Spinal cord (tissue), 10 donors: Measurements from ENCODE around the gene SERPINA1. TPM values are rescaled to one million over a fixed set of nuclear protein-coding genes. Genes with fewer than 3 reads are reported as not detected.
"Not testable (repeated sequence)": the region's sequence is repeated elsewhere in the genome, so short reads cannot be mapped to it uniquely, and the experiment has no call there.

ENCODE experiments used
- DNase-seq, 6 donors: peaks; one replicate each; pipeline versions ENCODE4 v3.0.0 to v3.0.0-alpha.2; 2013 to 2015; ENCODE audit warnings: low spot score in 6 of 6, low read depth in 4 of 6
- H3K27ac ChIP-seq: one replicate; pipeline ENCODE4 v1.5.1; 2013; ENCODE audit warnings: low read depth, low read length, control low read depth
- H3K27me3 ChIP-seq: one replicate; pipeline ENCODE4 v1.6.1; 2013; ENCODE audit warnings: low read length; ENCODE audit not compliant: control insufficient read depth, insufficient read depth
- H3K36me3 ChIP-seq: one replicate; pipeline ENCODE4 v1.6.1; 2013; ENCODE audit warnings: low read length; ENCODE audit not compliant: control insufficient read depth, insufficient read depth
- H3K4me1 ChIP-seq: one replicate; pipeline ENCODE4 v1.6.1; 2013; ENCODE audit warnings: low read length; ENCODE audit not compliant: control insufficient read depth, insufficient read depth
- H3K4me3 ChIP-seq: one replicate; pipeline ENCODE4 v1.5.1; 2013; ENCODE audit warnings: low read depth, low read length, control low read depth
- H3K9me3 ChIP-seq: one replicate; pipeline ENCODE4 v1.6.1; 2013; ENCODE audit warnings: low read length; ENCODE audit not compliant: control insufficient read depth, insufficient read depth
- WGBS: methylation state at CpG from one replicate; pipeline ENCODE4 v1.1.5; 2013; ENCODE audit warnings: missing lambda C conversion rate; ENCODE audit not compliant: insufficient coverage; 5-methylcytosine and 5-hydroxymethylcytosine counted together
- polyA plus RNA-seq, 2 donors: library from polyadenylated mRNA; unstranded; fragments of 120-200 nt; gene quantifications; one replicate each; pipeline ENCODE4 v1.2.1, GENCODE V29; 2013; ENCODE audit not compliant: insufficient read length in 2 of 2
- total RNA-seq, 2 donors: library from RNA; depleted of rRNA in 1 of 2; stranded (reverse); fragments of 120-200 nt in 1 of 2; fragments of >200 nt in 1 of 2; gene quantifications; one replicate each; pipeline versions ENCODE4 v1.2.3 to v1.2.4, GENCODE V29; 2013 to 2014
- donor health status: healthy.

The SERPINA1 gene
- total and polyA plus RNA-seq, 4 donors = 3.8 to 8.6 (median 6.3) TPM

- H3K36me3 ChIP-seq = no peaks in the 10 kb centered on the region
- peaks cover 6% of the 10 kb centered on the region for H3K4me1 ChIP-seq
- DNase-seq = no peak
- H3K27ac ChIP-seq = no peak overlapping the region
- H3K9me3 ChIP-seq = no peaks in the 10 kb centered on the region
- H3K4me3 ChIP-seq = no peak overlapping the region
- H3K27me3 ChIP-seq = no peaks in the 10 kb centered on the region
- 100% methylated on average over 1 of the region's 3 CpGs for WGBS
These were observed 33.7 kb downstream of the SERPINA1 start for GRCh38 chr14:94354638-94355185.

GRCh38 chr14:94354190-94354589 lies 34.2 kb downstream of the SERPINA1 start:
- H3K27ac ChIP-seq, H3K4me1 ChIP-seq, H3K9me3 ChIP-seq, DNase-seq, H3K36me3 ChIP-seq, H3K4me3 ChIP-seq, H3K27me3 ChIP-seq: not testable (repeated sequence)
- 98% methylated on average over 5 of the region's 8 CpGs for WGBS

GRCh38 chr14:94349276-94349675 lies 39.1 kb downstream of the SERPINA1 start:
- 81% methylated on average over 7 of the region's 7 CpGs for WGBS
- DNase-seq = no peak

GRCh38 chr14:94348836-94349235 lies 39.6 kb downstream of the SERPINA1 start:
- Histone ChIP-seq H3K4me3 (no peak overlapping the region), H3K27me3 (no peaks in the 10 kb centered on the region), H3K9me3 (no peaks in the 10 kb centered on the region), H3K27ac (no peak overlapping the region), H3K4me1 (no peaks in the 10 kb centered on the region), H3K36me3 (no peaks in the 10 kb centered on the region)
- DNase-seq = no peak

More at GRCh38 chr14:94349276-94349675, 39.1 kb downstream of the SERPINA1 start:
- no peaks in the 10 kb centered on the region for H3K9me3 ChIP-seq
- H3K27ac ChIP-seq = no peak overlapping the region
- H3K27me3 ChIP-seq = no peaks in the 10 kb centered on the region
- H3K4me3 ChIP-seq = no peak overlapping the region
- no peaks in the 10 kb centered on the region for H3K36me3 ChIP-seq
- H3K4me1 ChIP-seq = no peaks in the 10 kb centered on the region

GRCh38 chr14:94346841-94347240 lies 41.6 kb downstream of the SERPINA1 start:
- no peaks in the 10 kb centered on the region for H3K36me3 ChIP-seq
- DNase-seq = no peak
- no peaks in the 10 kb centered on the region for H3K9me3 ChIP-seq
- H3K27me3 ChIP-seq = no peaks in the 10 kb centered on the region
- no peaks in the 10 kb centered on the region for H3K4me1 ChIP-seq
- no peak overlapping the region for H3K4me3 ChIP-seq
- H3K27ac ChIP-seq = no peak overlapping the region
- 76% methylated on average over 5 of the region's 5 CpGs for WGBS

- H3K4me1 ChIP-seq, H3K4me3 ChIP-seq, H3K9me3 ChIP-seq, DNase-seq, H3K27ac ChIP-seq, H3K27me3 ChIP-seq, H3K36me3 ChIP-seq: not testable (repeated sequence)
- WGBS = 90% methylated on average over 20 of the region's 24 CpGs
These were observed 42.2 kb downstream of the SERPINA1 start for GRCh38 chr14:94346065-94346786.

GRCh38 chr14:94345344-94346064 lies 42.9 kb downstream of the SERPINA1 start:
- Histone ChIP-seq H3K4me1 (no peaks in the 10 kb centered on the region), H3K27me3 (no peaks in the 10 kb centered on the region), H3K36me3 (no peaks in the 10 kb centered on the region), H3K27ac (no peak overlapping the region), H3K9me3 (no peaks in the 10 kb centered on the region), H3K4me3 (no peak overlapping the region)
- no peak for DNase-seq
- 95% methylated on average over 4 of the region's 12 CpGs for WGBS

GRCh38 chr14:94344389-94344788 lies 44.0 kb downstream of the SERPINA1 start:
- H3K4me1 ChIP-seq = no peaks in the 10 kb centered on the region
- H3K27me3 ChIP-seq = no peaks in the 10 kb centered on the region
- no peak for DNase-seq
- no CpG with 5 or more reads among the region's 3 CpGs for WGBS
- H3K4me3 ChIP-seq = no peak overlapping the region
- no peak overlapping the region for H3K27ac ChIP-seq
- no peaks in the 10 kb centered on the region for H3K36me3 ChIP-seq
- no peaks in the 10 kb centered on the region for H3K9me3 ChIP-seq

GRCh38 chr14:94343238-94344005 lies 45.0 kb downstream of the SERPINA1 start:
- Histone ChIP-seq H3K4me1 (no peaks in the 10 kb centered on the region), H3K27ac (no peak overlapping the region), H3K36me3 (no peaks in the 10 kb centered on the region), H3K9me3 (no peaks in the 10 kb centered on the region), H3K27me3 (no peaks in the 10 kb centered on the region), H3K4me3 (no peak overlapping the region)
- no peak for DNase-seq
- 84% methylated on average over 6 of the region's 8 CpGs for WGBS
